HG03108 (cell line): ENCODE measurements around the gene IFITM10.

Experiments used
- ATAC-seq: cut with Tn5 transposase; IDR thresholded peaks from one replicate; pipeline ENCODE4 v1.9.1; 2021; ENCODE audit warnings: moderate library complexity; ENCODE audit not compliant: unreplicated experiment

Gene IFITM10

GRCh38 chr11:1742371-1742770 is 8.0 kb downstream of the IFITM10 start:
- no peak for ATAC-seq

- no peak for ATAC-seq
Observed at GRCh38 chr11:1741741-1742140, 8.7 kb downstream of the IFITM10 start.

- no peak for ATAC-seq
Observed at GRCh38 chr11:1740786-1741530, 9.4 kb downstream of the IFITM10 start.

- no peak for ATAC-seq
Observed at GRCh38 chr11:1739576-1739975, 10.8 kb downstream of the IFITM10 start.

- ATAC-seq: no peak
Observed at GRCh38 chr11:1738380-1738779, 12.0 kb downstream of the IFITM10 start.

- ATAC-seq: no peak
Observed at GRCh38 chr11:1737080-1737757, 13.2 kb downstream of the IFITM10 start.

GRCh38 chr11:1736447-1736992 is 13.9 kb downstream of the IFITM10 start:
- ATAC-seq: no peak

- no peak for ATAC-seq
Observed at GRCh38 chr11:1735271-1735670, 15.1 kb downstream of the IFITM10 start.

GRCh38 chr11:1734641-1735081 is 15.7 kb downstream of the IFITM10 start:
- no peak for ATAC-seq

GRCh38 chr11:1733716-1734640 is 16.4 kb downstream of the IFITM10 start:
- ATAC-seq: no peak

- no peak for ATAC-seq
Observed at GRCh38 chr11:1733009-1733715, 17.2 kb downstream of the IFITM10 start.

- ATAC-seq: no peak
Observed at GRCh38 chr11:1732418-1733008, 17.9 kb downstream of the IFITM10 start.

- ATAC-seq: no peak
Observed at GRCh38 chr11:1731451-1732059, 18.8 kb downstream of the IFITM10 start.

GRCh38 chr11:1730059-1730629 is 20.3 kb downstream of the IFITM10 start:
- ATAC-seq: no peak

GRCh38 chr11:1729692-1730011 is 20.7 kb downstream of the IFITM10 start:
- ATAC-seq: no peak

GRCh38 chr11:1728931-1729691 is 21.3 kb downstream of the IFITM10 start:
- no peak for ATAC-seq

GRCh38 chr11:1728301-1728700 is 22.1 kb downstream of the IFITM10 start:
- no peak for ATAC-seq

- ATAC-seq: no peak
Observed at GRCh38 chr11:1727861-1728260, 22.5 kb downstream of the IFITM10 start.
